ENCODE data around the gene RPL19.
"Not testable (repeated sequence)": the region's sequence is repeated elsewhere in the genome, so short reads cannot be mapped to it uniquely, and the experiment has no call there.

RPL19 gene

DNA sequence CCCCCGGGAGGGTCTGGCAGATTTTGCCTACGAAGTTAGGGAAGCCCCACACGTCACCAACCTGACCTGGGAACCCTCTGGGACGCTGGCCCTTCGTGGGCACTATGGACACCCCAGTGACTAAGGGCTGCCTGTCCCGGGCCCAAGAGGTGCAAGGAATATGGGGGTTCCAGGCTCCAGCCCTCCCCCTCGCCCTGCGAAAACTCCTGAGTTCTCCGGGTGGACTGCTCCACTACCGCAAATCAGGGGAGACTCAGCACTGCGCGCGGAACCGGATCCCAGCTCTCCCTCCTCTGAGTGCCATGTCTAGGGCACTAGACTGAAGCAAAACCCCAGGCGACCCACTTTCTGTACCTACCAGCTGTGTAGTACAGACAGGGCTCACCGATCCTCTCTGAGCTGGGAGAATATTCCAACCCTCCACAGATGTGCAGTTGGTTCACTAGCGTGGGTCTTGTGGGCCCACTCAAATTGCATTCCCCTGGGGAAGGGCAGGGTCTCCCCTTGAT, 34.2 kb upstream of the RPL19 start, which contains the start of gene ARL5C:
Gene ARL5C, minus strand, starts transcription at position 321 of the 509 bp plus-strand sequence. CDS start 401 bp downstream, outside the sequence.
- no peaks in the 10 kb centered on the region for H3K9me3 ChIP-seq (ENCODE audit: insufficient read depth, low read length)
- H3K9ac ChIP-seq (ENCODE audit: low read length) = no peak within 1 kb of the TSS
- H3K79me2 ChIP-seq (ENCODE audit: low read length) = no peaks in the 10 kb centered on the region
- H3K4me3 ChIP-seq (ENCODE audit: low read length) = no peak within 1 kb of the TSS
- no peak within 1 kb of the TSS for H3K4me2 ChIP-seq (ENCODE audit: low read length)
- peaks cover 4% of the 10 kb centered on the region for H3K27me3 ChIP-seq (ENCODE audit: low read depth, low read length)
- no peaks in the 10 kb centered on the region for H3K4me1 ChIP-seq (ENCODE audit: low read length)
- no peak within 1 kb of the TSS for H2AFZ ChIP-seq (ENCODE audit: low read depth, low read length)
- no peaks in the 10 kb centered on the region for H3K36me3 ChIP-seq (replicated peaks; ENCODE audit: low read depth, low read length)
- no peak within 1 kb of the TSS for H3K27ac ChIP-seq (ENCODE audit: low read length)
- TF ChIP-seq, protein P1, sequence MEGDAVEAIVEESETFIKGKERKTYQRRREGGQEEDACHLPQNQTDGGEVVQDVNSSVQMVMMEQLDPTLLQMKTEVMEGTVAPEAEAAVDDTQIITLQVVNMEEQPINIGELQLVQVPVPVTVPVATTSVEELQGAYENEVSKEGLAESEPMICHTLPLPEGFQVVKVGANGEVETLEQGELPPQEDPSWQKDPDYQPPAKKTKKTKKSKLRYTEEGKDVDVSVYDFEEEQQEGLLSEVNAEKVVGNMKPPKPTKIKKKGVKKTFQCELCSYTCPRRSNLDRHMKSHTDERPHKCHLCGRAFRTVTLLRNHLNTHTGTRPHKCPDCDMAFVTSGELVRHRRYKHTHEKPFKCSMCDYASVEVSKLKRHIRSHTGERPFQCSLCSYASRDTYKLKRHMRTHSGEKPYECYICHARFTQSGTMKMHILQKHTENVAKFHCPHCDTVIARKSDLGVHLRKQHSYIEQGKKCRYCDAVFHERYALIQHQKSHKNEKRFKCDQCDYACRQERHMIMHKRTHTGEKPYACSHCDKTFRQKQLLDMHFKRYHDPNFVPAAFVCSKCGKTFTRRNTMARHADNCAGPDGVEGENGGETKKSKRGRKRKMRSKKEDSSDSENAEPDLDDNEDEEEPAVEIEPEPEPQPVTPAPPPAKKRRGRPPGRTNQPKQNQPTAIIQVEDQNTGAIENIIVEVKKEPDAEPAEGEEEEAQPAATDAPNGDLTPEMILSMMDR (IDR thresholded peaks at IDR 0.05; ENCODE audit: low read depth, low read length) = no peak
- no peak for TF ChIP-seq EZH2phosphoT487 (IDR thresholded peaks at IDR 0.05; ENCODE audit: low read depth)
- no peaks in the 10 kb centered on the region for H4K20me1 ChIP-seq (ENCODE audit: insufficient read depth, low read length)

DNA sequence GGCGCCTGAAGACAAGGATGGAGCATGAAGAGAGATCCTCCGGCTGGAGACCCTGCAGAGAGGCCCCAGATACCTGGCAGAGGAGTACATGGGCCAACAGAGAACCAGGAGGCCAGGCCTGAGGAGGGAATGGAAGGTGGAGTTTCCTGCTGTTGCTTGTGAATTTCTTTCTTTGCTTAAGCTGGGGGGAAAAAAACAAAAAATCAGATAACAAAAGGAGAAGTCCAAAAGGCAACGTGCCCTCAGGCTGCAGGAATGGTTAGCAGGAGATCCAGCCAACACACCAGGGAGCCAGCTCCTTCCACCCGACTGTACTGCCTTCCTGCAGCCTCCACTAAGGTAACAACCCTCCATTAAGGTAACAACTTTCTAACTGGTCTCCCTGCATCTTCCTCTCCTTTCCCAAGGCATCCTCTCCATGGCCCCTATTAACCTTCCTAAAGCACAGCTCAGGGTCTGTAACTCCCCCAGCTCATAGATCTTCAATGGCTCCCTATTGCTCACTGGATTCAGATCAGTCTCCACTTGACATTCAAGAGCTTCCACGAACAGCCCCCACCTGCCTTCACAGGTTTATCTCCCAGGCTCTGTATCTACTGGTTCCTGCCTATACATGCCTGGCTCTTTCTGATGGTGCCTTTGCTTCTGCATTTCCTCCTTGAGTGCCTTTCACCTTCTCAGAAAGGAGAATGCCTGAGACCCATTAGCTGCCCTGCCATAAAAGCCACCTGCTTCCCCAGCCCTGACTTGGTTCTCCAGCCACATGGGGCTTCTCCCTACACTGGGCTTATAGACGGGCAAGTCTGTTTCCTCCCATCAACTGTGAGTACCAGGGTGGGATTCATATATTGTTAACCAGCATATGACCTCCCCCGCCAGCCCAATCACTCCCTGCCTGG, 33.4 kb upstream of the RPL19 start:
- TF ChIP-seq, protein P1 (IDR thresholded peaks at IDR 0.05; ENCODE audit: low read depth, low read length) = no peak
- no peak for TF ChIP-seq EZH2phosphoT487 (IDR thresholded peaks at IDR 0.05; ENCODE audit: low read depth)
- no peak overlapping the region for H3K9ac ChIP-seq (ENCODE audit: low read length)

DNA sequence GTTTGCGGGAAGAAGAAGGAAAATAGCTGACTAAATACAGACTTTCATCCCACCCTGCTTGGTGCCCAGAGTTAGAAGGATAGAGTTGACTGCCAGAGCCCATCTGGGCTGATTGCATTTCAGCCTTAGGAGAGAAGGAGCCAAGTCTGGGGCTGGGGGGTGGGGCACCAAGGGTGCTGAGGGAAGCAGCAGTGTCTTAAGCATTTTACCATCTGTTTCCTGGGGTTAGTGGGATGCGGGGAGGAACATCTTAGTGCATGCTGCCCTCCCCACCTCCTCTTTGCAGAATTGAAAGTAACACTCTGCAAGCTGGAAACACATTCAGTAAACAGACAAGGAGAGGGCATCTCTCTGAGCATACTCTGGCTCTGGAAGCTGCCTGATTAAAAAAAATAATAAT, 32.6 kb upstream of the RPL19 start:
- Histone ChIP-seq H3K4me2 (ENCODE audit: low read length) (no peak overlapping the region), H3K9ac (ENCODE audit: low read length) (no peak overlapping the region), H3K4me3 (ENCODE audit: low read length) (no peak overlapping the region), H3K4me1 (ENCODE audit: low read length) (no peaks in the 10 kb centered on the region), H2AFZ (ENCODE audit: low read depth, low read length) (no peak overlapping the region), H3K9me3 (ENCODE audit: insufficient read depth, low read length) (no peaks in the 10 kb centered on the region), H3K79me2 (ENCODE audit: low read length) (no peaks in the 10 kb centered on the region), H3K27me3 (ENCODE audit: low read depth, low read length) (peaks cover 4% of the 10 kb centered on the region), H3K36me3 (replicated peaks; ENCODE audit: low read depth, low read length) (no peaks in the 10 kb centered on the region), H4K20me1 (ENCODE audit: insufficient read depth, low read length) (no peaks in the 10 kb centered on the region), H3K27ac (ENCODE audit: low read length) (no peak overlapping the region)
- TF ChIP-seq, protein P1 (IDR thresholded peaks at IDR 0.05; ENCODE audit: low read depth, low read length) = no peak
- TF ChIP-seq EZH2phosphoT487 (IDR thresholded peaks at IDR 0.05; ENCODE audit: low read depth) = no peak

More for the DNA sequence above, 33.4 kb upstream of the RPL19 start:
- H3K27me3 ChIP-seq (ENCODE audit: low read depth, low read length) = peaks cover 4% of the 10 kb centered on the region
- H3K36me3 ChIP-seq (replicated peaks; ENCODE audit: low read depth, low read length) = no peaks in the 10 kb centered on the region
- no peak overlapping the region for H3K4me3 ChIP-seq (ENCODE audit: low read length)
- H3K4me2 ChIP-seq (ENCODE audit: low read length) = no peak overlapping the region
- no peaks in the 10 kb centered on the region for H3K9me3 ChIP-seq (ENCODE audit: insufficient read depth, low read length)
- H3K79me2 ChIP-seq (ENCODE audit: low read length) = no peaks in the 10 kb centered on the region
- no peak overlapping the region for H3K27ac ChIP-seq (ENCODE audit: low read length)
- no peak overlapping the region for H2AFZ ChIP-seq (ENCODE audit: low read depth, low read length)
- H3K4me1 ChIP-seq (ENCODE audit: low read length) = no peaks in the 10 kb centered on the region
- H4K20me1 ChIP-seq (ENCODE audit: insufficient read depth, low read length) = no peaks in the 10 kb centered on the region

DNA sequence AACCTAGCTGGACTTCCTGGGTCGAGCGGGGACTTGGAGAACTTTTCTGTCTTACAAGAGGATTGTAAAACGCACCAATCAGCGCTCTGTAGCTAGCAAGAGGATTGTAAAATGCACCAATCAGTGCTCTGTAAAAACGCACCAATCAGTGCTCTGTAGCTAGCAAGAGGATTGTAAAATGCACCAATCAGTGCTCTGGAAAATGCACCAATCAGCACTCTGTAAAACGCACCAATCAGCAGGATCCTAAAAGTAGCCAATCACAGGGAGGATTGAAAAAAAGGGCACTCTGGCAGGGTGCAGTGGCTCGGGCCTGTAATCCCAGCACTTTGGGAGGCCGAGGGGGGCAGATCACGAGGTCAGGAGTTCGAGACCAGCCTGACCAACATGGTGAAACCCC, 31.6 kb upstream of the RPL19 start:
- not testable (repeated sequence) for H3K4me1 ChIP-seq (ENCODE audit: low read length)

More for the DNA sequence above, 31.6 kb upstream of the RPL19 start:
- H3K27me3 ChIP-seq (ENCODE audit: low read depth, low read length); H3K4me3 ChIP-seq (ENCODE audit: low read length); H3K9ac ChIP-seq (ENCODE audit: low read length); H3K9me3 ChIP-seq (ENCODE audit: insufficient read depth, low read length); H3K27ac ChIP-seq (ENCODE audit: low read length); H3K4me2 ChIP-seq (ENCODE audit: low read length); H4K20me1 ChIP-seq (ENCODE audit: insufficient read depth, low read length); H2AFZ ChIP-seq (ENCODE audit: low read depth, low read length); H3K36me3 ChIP-seq (replicated peaks; ENCODE audit: low read depth, low read length); H3K79me2 ChIP-seq (ENCODE audit: low read length): not testable (repeated sequence)
